ENCODE data around the gene NXNL1. TPM values are rescaled to one million over a fixed set of nuclear protein-coding genes. Genes with fewer than 3 reads are reported as not detected.
"Not testable (repeated sequence)": the region's sequence is repeated elsewhere in the genome, so short reads cannot be mapped to it uniquely, and the experiment has no call there.

NXNL1 gene
- total RNA-seq (not detected in 2 replicates), polyA plus RNA-seq (not detected in 2 replicates), polyA minus RNA-seq (ENCODE audit: low replicate concordance) (not detected in 2 replicates)
- not detected in 2 replicates for polyA plus RNA-seq (2012)

- no peak within 1 kb of the TSS for H2AFZ ChIP-seq (ENCODE audit: low read length)
Observed at GRCh38 chr19:17460372-17461230, at the start of gene NXNL1. Gene NXNL1, minus strand, starts transcription at chr19:17460926. Its CDS starts 57 bp downstream, at chr19:17460869.

GRCh38 chr19:17508558-17508933 lies 47.8 kb upstream of the NXNL1 start:
- H2AFZ ChIP-seq (ENCODE audit: low read length); H3K9me3 ChIP-seq (ENCODE audit: control insufficient read depth, insufficient read depth, low read depth, low read length); H3K27me3 ChIP-seq (ENCODE audit: control insufficient read depth, insufficient read depth, low read length); H3K4me1 ChIP-seq (ENCODE audit: control insufficient read depth, extremely low read depth, insufficient read depth, low read length); H4K20me1 ChIP-seq (ENCODE audit: control insufficient read depth, extremely low read depth, insufficient read depth, low read length); H3K36me3 ChIP-seq (ENCODE audit: control insufficient read depth, insufficient read depth, low read length); H3K9ac ChIP-seq (ENCODE audit: insufficient read depth, low read length); H3K4me2 ChIP-seq (ENCODE audit: extremely low read depth, insufficient read depth, low read length); DNase-seq (ENCODE audit: low read depth in 2 of 2); H3K4me3 ChIP-seq (replicated peaks in 1 of 4; ENCODE audit: control extremely low read depth in 1 of 4, insufficient read depth in 1 of 4, low read depth in 3 of 4, low read length in 4 of 4): not testable (repeated sequence)
- Histone ChIP-seq H3K79me2 (ENCODE audit: control insufficient read depth, insufficient read depth, low read length) (peaks cover 33% of the 10 kb centered on the region), H3K27ac (ENCODE audit: insufficient read depth, low read length) (peak overlapping the region; percentile 62)

More at GRCh38 chr19:17460372-17461230, at the start of gene NXNL1:
- no peak for DNase-seq (ENCODE audit: low read depth in 2 of 2)
- Histone ChIP-seq H3K9ac (ENCODE audit: insufficient read depth, low read length) (no peak within 1 kb of the TSS), H3K79me2 (ENCODE audit: control insufficient read depth, insufficient read depth, low read length) (no peaks in the 10 kb centered on the region), H4K20me1 (ENCODE audit: control insufficient read depth, extremely low read depth, insufficient read depth, low read length) (no peaks in the 10 kb centered on the region), H3K36me3 (ENCODE audit: control insufficient read depth, insufficient read depth, low read length) (no peaks in the 10 kb centered on the region), H3K4me2 (ENCODE audit: extremely low read depth, insufficient read depth, low read length) (no peak within 1 kb of the TSS), H3K27me3 (ENCODE audit: control insufficient read depth, insufficient read depth, low read length) (peaks cover 14% of the 10 kb centered on the region), H3K4me3 (replicated peaks in 1 of 4; ENCODE audit: control extremely low read depth in 1 of 4, insufficient read depth in 1 of 4, low read depth in 3 of 4, low read length in 4 of 4) (no peak within 1 kb of the TSS), H3K27ac (ENCODE audit: insufficient read depth, low read length) (no peak within 1 kb of the TSS), H3K4me1 (ENCODE audit: control insufficient read depth, extremely low read depth, insufficient read depth, low read length) (no peaks in the 10 kb centered on the region), H3K9me3 (ENCODE audit: control insufficient read depth, insufficient read depth, low read depth, low read length) (no peaks in the 10 kb centered on the region)
- no peak for TF ChIP-seq EZH2 (IDR thresholded peaks at IDR 0.05; ENCODE audit: low read length, missing control alignments)
- TF ChIP-seq CTCF (conservative IDR thresholded peaks at IDR 0.05 in 1 of 2, IDR thresholded peaks at IDR 0.05 in 1 of 2; ENCODE audit: low read depth in 1 of 2, low read length in 2 of 2): no peak

GRCh38 chr19:17506745-17507144 lies 46.0 kb upstream of the NXNL1 start:
- no peaks in the 10 kb centered on the region for H3K27me3 ChIP-seq (ENCODE audit: control insufficient read depth, insufficient read depth, low read length)
- no peak for DNase-seq (ENCODE audit: low read depth in 2 of 2)
- peaks cover 23% of the 10 kb centered on the region for H3K79me2 ChIP-seq (ENCODE audit: control insufficient read depth, insufficient read depth, low read length)
- H3K4me1 ChIP-seq (ENCODE audit: control insufficient read depth, extremely low read depth, insufficient read depth, low read length): peaks cover 2% of the 10 kb centered on the region
- TF ChIP-seq CTCF (conservative IDR thresholded peaks at IDR 0.05 in 1 of 2, IDR thresholded peaks at IDR 0.05 in 1 of 2; ENCODE audit: low read depth in 1 of 2, low read length in 2 of 2): no peak
- no peak for TF ChIP-seq EZH2 (IDR thresholded peaks at IDR 0.05; ENCODE audit: low read length, missing control alignments)
- no peak overlapping the region for H3K9ac ChIP-seq (ENCODE audit: insufficient read depth, low read length)
- no peak overlapping the region for H2AFZ ChIP-seq (ENCODE audit: low read length)
- peak overlapping the region; percentile 10 for H3K27ac ChIP-seq (ENCODE audit: insufficient read depth, low read length)
- peaks cover 1% of the 10 kb centered on the region for H3K36me3 ChIP-seq (ENCODE audit: control insufficient read depth, insufficient read depth, low read length)
- H4K20me1 ChIP-seq (ENCODE audit: control insufficient read depth, extremely low read depth, insufficient read depth, low read length): no peaks in the 10 kb centered on the region
- H3K4me3 ChIP-seq (replicated peaks in 1 of 4; ENCODE audit: control extremely low read depth in 1 of 4, insufficient read depth in 1 of 4, low read depth in 3 of 4, low read length in 4 of 4): no peak overlapping the region
- no peaks in the 10 kb centered on the region for H3K9me3 ChIP-seq (ENCODE audit: control insufficient read depth, insufficient read depth, low read depth, low read length)
- no peak overlapping the region for H3K4me2 ChIP-seq (ENCODE audit: extremely low read depth, insufficient read depth, low read length)

Data from fibroblast of lung (primary cell).